NCI-H1930 (cell line): Measurements from ENCODE around the gene IPPK.

ENCODE experiments used
- DNase-seq, 2 experiments: peaks; one replicate each; lab custom pipeline; 2025; lab: John Stamatoyannopoulos, UW

IPPK gene

GRCh38 chr9:92696619-92697018 is 26.7 kb upstream of the IPPK start:
- no peak for DNase-seq

GRCh38 chr9:92686954-92687353 is 17.0 kb upstream of the IPPK start:
- DNase-seq: no peak

DNA sequence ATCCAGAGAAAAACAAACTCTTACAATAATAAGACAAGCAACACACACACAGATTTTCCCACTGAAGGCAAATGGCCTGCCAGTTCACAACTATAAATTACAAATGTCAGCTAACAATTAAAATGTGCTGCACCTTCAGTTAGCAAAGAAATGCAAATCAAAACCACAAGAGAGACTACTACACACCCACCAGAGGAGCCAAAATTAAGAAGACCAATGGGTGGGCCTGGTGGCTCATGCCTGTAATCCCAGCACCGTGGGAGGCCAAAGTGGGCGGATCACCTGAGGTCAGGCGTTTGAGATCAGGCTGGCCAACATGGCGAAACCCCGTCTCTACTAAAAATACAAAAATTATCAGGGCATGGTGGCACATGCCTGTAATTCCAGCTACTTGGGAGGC is 15.1 kb upstream of the IPPK start:
- DNase-seq: no peak

GRCh38 chr9:92682269-92682668 is 12.3 kb upstream of the IPPK start:
- DNase-seq: no peak

- DNase-seq: no peak
These were observed 10.5 kb upstream of the IPPK start for GRCh38 chr9:92680166-92681119.

GRCh38 chr9:92679413-92680165 is 9.7 kb upstream of the IPPK start:
- no peak for DNase-seq

DNA sequence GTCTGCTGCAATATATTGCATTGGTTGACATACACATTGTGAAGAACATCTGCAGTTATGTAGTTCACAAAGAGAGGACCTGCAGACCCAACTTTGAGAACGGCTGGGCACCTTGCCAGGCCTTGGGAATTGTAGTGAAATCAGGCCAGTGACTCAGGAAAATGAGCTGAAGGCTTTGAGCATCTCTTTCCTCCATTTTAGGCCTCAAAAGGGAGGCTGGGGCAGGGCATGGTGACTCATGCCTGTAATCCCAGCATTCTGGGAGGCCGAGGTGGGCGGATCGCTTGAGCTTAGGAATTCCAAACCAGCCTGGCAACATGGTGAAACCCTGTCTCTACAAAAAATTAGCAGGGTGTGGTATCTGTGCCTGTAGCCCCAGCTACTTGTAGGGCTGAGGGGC is 1.4 kb upstream of the IPPK start:
- no peak for DNase-seq

- DNase-seq: no peak
These were observed 423 bp downstream of the IPPK start for GRCh38 chr9:92669527-92669889.

- no peak for DNase-seq
These were observed 995 bp downstream of the IPPK start for GRCh38 chr9:92668746-92669526.

DNA sequence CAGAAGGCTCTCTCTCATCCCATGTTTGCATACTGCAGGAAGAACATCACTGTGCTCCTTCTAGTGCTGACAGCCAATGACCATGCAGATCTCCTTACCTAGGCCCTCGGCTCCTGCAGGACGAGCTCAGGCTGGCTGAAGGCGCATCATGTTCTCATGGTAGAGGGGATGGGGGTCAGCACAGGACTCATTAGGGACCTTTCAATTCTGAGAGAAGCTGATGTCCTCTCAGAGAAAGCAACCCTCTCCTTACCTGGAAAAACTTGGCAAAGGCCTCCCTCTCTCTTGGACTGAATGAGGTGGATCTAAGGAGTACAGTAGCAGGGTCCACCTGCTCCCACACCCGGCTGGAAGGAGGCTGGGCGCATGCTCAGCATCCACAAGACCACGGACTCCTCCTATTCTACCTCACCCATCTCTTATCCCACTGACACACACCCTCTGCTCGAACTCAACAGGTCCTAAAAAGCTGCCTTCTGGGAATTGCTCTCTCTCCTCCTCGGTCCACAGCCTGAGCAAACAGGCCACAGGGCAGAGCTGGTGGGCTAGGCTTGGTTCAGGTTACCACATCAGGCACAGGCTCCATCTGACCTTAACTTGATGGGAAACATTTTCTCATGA is 2.9 kb downstream of the IPPK start:
- no peak for DNase-seq

- no peak for DNase-seq
These were observed 3.7 kb downstream of the IPPK start for GRCh38 chr9:92666236-92666635.

GRCh38 chr9:92665836-92666235 is 4.1 kb downstream of the IPPK start:
- DNase-seq: no peak

GRCh38 chr9:92664394-92665152 is 5.4 kb downstream of the IPPK start:
- DNase-seq: no peak

GRCh38 chr9:92663951-92664350 is 6.0 kb downstream of the IPPK start:
- DNase-seq: no peak

GRCh38 chr9:92663126-92663525 is 6.8 kb downstream of the IPPK start:
- DNase-seq: no peak

- DNase-seq: no peak
These were observed 8.2 kb downstream of the IPPK start for GRCh38 chr9:92661743-92662142.

- DNase-seq: no peak
These were observed 8.8 kb downstream of the IPPK start for GRCh38 chr9:92661127-92661526.

- DNase-seq: no peak
These were observed 9.7 kb downstream of the IPPK start for GRCh38 chr9:92660266-92660665.

DNA sequence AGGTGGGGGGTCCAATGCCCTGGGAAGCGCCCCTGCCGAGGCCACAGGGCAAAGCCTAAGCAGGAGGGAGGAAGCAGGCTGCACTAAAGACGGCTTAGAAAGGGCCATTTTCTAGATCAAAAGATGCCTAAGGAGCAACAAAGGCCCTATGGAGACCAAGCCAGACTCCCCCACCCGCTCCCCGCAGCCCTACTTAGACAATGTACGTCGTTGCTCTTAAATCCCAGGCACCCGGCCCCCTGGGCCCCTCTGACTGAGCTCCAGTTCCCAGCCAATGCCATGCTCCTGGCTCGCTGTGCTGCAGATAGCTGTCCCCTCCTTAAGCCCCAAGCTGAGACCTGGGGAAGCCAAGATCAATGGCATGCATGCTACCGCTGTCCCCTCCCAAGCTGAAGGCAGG is 10.3 kb downstream of the IPPK start:
- DNase-seq: no peak

GRCh38 chr9:92658611-92659010 is 11.3 kb downstream of the IPPK start:
- no peak for DNase-seq

DNA sequence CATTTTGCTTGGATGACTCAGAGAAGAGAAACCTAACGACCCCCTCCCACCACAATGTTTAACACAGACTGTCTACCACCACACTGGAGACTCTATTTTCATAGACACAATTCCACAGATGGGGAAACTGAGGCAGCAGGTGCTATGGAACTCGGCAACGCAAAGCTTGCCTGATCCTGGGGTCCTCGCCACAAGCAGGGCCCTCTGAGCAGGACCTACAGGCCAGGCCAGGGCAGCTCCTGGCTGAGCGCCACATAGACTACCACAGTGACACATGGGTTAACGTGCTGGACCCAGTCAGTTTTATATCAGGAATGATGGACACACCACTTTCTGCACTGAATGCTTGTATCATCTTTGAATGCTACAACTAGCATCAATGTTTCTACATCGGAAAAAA is 11.8 kb downstream of the IPPK start:
- DNase-seq: no peak
